NCI-H1417 (cell line): ENCODE data around the gene VTCN1.

ENCODE experiments used
- DNase-seq, 3 experiments: peaks; one replicate each; lab custom pipeline; 2025; lab: John Stamatoyannopoulos, UW

Gene VTCN1

GRCh38 chr1:117096951-117097408 lies 113.7 kb downstream of the VTCN1 start:
- no peak for DNase-seq

GRCh38 chr1:117094841-117095604 lies 115.7 kb downstream of the VTCN1 start:
- DNase-seq = no peak

DNA sequence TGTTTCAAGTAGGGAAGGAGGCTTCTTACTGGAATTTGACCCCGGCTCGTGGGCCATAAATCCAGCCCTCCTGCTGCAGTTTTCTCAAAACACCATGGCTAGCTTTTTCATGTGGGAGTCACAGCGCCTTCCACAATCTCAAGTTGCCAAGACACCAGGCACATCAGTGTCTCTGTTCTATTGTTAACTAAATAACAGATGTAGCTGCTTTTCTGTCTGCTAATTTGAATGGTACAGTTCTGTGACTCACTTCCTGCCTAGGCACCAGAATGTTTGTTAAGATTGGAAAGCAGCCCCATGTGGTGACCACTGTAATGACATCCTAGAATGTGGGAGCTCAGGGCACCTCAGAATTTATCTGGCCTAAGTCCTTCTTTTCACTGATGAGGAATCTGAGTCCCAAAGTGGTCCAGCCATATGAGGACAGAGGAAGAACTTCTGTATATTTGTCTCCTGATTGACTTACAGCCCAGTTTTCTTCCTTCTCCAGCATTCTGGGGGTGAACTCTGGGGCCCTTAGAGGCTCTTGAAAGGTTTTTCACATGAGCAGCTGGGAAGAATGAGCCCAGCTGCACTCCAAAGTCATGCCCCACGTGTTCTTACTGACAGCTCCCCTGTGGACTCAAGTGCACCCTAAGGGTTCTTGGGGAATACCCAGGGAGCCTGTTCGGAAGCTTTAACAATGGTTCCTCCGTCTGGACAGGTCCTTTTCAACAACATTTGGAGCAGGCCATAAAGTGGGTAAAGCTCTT lies 116.7 kb downstream of the VTCN1 start:
- DNase-seq = peak; percentile 21 to 88 (median 57)
